DOHH2 (cell line): Measurements from ENCODE around the gene NUP205.

Experiments
- H3F3A ChIP-seq: fragments of 200-600 bp; sonication (generic), shearing (Covaris generic); 2 replicates; pipeline ENCODE4 v1.6.0; 2016; ENCODE audit warnings: antibody characterized with exemption, mild to moderate bottlenecking; ENCODE audit not compliant: control insufficient read depth, insufficient read depth
- H3K27ac ChIP-seq: fragments of 200-600 bp; sonication (generic); 2 replicates; pipeline ENCODE4 v1.5.1; 2014; ENCODE audit warnings: low read depth, mild to moderate bottlenecking, low read length, moderate library complexity
- H3K27me3 ChIP-seq: fragments of 200-600 bp; sonication (generic); 2 replicates; pipeline ENCODE4 v1.6.1; 2014; ENCODE audit warnings: mild to moderate bottlenecking, low read length, mixed read lengths; ENCODE audit not compliant: control insufficient read depth
- H3K36me3 ChIP-seq: fragments of 200-600 bp; sonication (generic); 2 replicates; pipeline ENCODE4 v1.6.1; 2014; ENCODE audit warnings: mild to moderate bottlenecking, low read length, moderate library complexity, mixed read lengths; ENCODE audit not compliant: control insufficient read depth
- H3K4me1 ChIP-seq: fragments of 200-600 bp; sonication (generic); 2 replicates; pipeline ENCODE4 v1.6.1; 2014; ENCODE audit warnings: mild to moderate bottlenecking, low read length, mixed read lengths; ENCODE audit not compliant: control insufficient read depth
- H3K4me2 ChIP-seq: fragments of 200-600 bp; sonication (generic); 2 replicates; pipeline ENCODE4 v1.6.0; 2014; ENCODE audit warnings: mild to moderate bottlenecking, low read length, moderate library complexity
- H3K4me3 ChIP-seq: fragments of 200-600 bp; sonication (generic); 2 replicates; pipeline ENCODE4 v1.5.1; 2014; ENCODE audit warnings: mild to moderate bottlenecking, low read length, mixed read lengths
- H3K79me2 ChIP-seq: fragments of 200-600 bp; sonication (generic); 2 replicates; pipeline ENCODE4 v1.6.1; 2014; ENCODE audit warnings: mild to moderate bottlenecking, low read length, mixed read lengths; ENCODE audit not compliant: control insufficient read depth
- H3K9me2 ChIP-seq: fragments of 200-600 bp; sonication (generic); replicated peaks from 2 replicates; pipeline ENCODE4 v1.6.1; 2014; ENCODE audit warnings: mild to moderate bottlenecking, low read length, mixed read lengths; ENCODE audit not compliant: control insufficient read depth
- H3K9me3 ChIP-seq: fragments of 200-600 bp; sonication (generic); 2 replicates; pipeline ENCODE4 v1.6.1; 2014; ENCODE audit warnings: antibody characterized with exemption, low read length, mixed read lengths; ENCODE audit not compliant: control insufficient read depth, insufficient read depth
- H4K20me1 ChIP-seq: fragments of 200-600 bp; sonication (generic); 2 replicates; pipeline ENCODE4 v1.6.0; 2014; ENCODE audit warnings: low read depth, mild to moderate bottlenecking, antibody characterized with exemption, low read length, moderate library complexity; ENCODE audit not compliant: control insufficient read depth, insufficient read depth
- CTCF ChIP-seq: fragments of 200-600 bp; sonication (generic); IDR thresholded peaks from one replicate; pipeline ENCODE4 v1.5.1; 2014; ENCODE audit warnings: antibody characterized with exemption, mild to moderate bottlenecking, low read depth, low read length; ENCODE audit not compliant: poor library complexity, severe bottlenecking
- EZH2phosphoT487 ChIP-seq: fragments of 200-600 bp; sonication (generic); IDR thresholded peaks from 2 replicates; pipeline ENCODE4 v1.6.1; 2017; ENCODE audit warnings: borderline replicate concordance, mild to moderate bottlenecking, antibody characterized with exemption, low read length, moderate library complexity, mixed read lengths

The NUP205 gene

GRCh38 chr7:135553346-135553745, 4.4 kb upstream of the NUP205 start:
- H3F3A ChIP-seq, result peaks cover 6% of the 10 kb centered on the region; the same call in 1 of the 2 replicates
- peaks cover 6% of the 10 kb centered on the region for H3K79me2 ChIP-seq

GRCh38 chr7:135558337-135558767, 635 bp downstream of the NUP205 start:
- Histone ChIP-seq H3K4me2 (peak overlapping the region; percentile 55), H4K20me1 (peaks cover 23% of the 10 kb centered on the region), H3K4me1 (peaks cover 37% of the 10 kb centered on the region), H3K79me2 (peaks cover 56% of the 10 kb centered on the region), H3K9me2 (no peaks in the 10 kb centered on the region), H3K4me3 (peak overlapping the region; percentile 84), H3K27ac (peak overlapping the region; percentile 82), H3K9me3 (no peaks in the 10 kb centered on the region), H3K36me3 (peaks cover 29% of the 10 kb centered on the region), H3K27me3 (no peaks in the 10 kb centered on the region), H3F3A (peaks cover 6% of the 10 kb centered on the region; the same call in 1 of the 2 replicates)
- TF ChIP-seq CTCF (peak; percentile 93), EZH2phosphoT487 (no peak)

More at GRCh38 chr7:135553346-135553745, 4.4 kb upstream of the NUP205 start:
- Histone ChIP-seq H3K4me1 (peaks cover 16% of the 10 kb centered on the region), H3K9me2 (no peaks in the 10 kb centered on the region), H3K36me3 (peaks cover 5% of the 10 kb centered on the region), H3K4me3 (no peak overlapping the region), H3K9me3 (no peaks in the 10 kb centered on the region), H3K27me3 (peaks cover 3% of the 10 kb centered on the region; the same call in 1 of the 2 replicates), H3K27ac (no peak overlapping the region), H3K4me2 (no peak overlapping the region), H4K20me1 (no peaks in the 10 kb centered on the region)
- TF ChIP-seq EZH2phosphoT487 (no peak), CTCF (no peak)

- TF ChIP-seq EZH2phosphoT487 (no peak), CTCF (no peak)
- Histone ChIP-seq H3K27me3 (no peaks in the 10 kb centered on the region), H3F3A (peaks cover 6% of the 10 kb centered on the region; the same call in 1 of the 2 replicates), H3K4me1 (peaks cover 37% of the 10 kb centered on the region), H3K27ac (no peak overlapping the region), H3K9me2 (no peaks in the 10 kb centered on the region), H3K79me2 (peaks cover 61% of the 10 kb centered on the region), H3K36me3 (peaks cover 29% of the 10 kb centered on the region), H4K20me1 (peaks cover 23% of the 10 kb centered on the region), H3K9me3 (no peaks in the 10 kb centered on the region), H3K4me2 (peak overlapping the region; percentile 55), H3K4me3 (peak overlapping the region; percentile 84)
Measured at GRCh38 chr7:135558881-135559280, 1.2 kb downstream of the NUP205 start.
